ENCODE measurements around the gene NRGN.

The NRGN gene

GRCh38 chr11:124739479-124740276 is at the start of gene NRGN:
TSS of gene NRGN (plus strand) at chr11:124739942. CDS start at chr11:124740085, 143 bp downstream.
- peak; percentile 55 to 84 for DNase-seq

- no peak for DNase-seq
Observed at GRCh38 chr11:124693142-124693541, 46.6 kb upstream of the NRGN start.

GRCh38 chr11:124699547-124699946 is 40.2 kb upstream of the NRGN start:
- DNase-seq: no peak

- DNase-seq: no peak
Observed at GRCh38 chr11:124700028-124700427, 39.7 kb upstream of the NRGN start.

GRCh38 chr11:124707829-124708228 is 31.9 kb upstream of the NRGN start:
- DNase-seq: no peak

- DNase-seq: no peak
Observed at GRCh38 chr11:124712392-124712791, 27.4 kb upstream of the NRGN start.

DNA sequence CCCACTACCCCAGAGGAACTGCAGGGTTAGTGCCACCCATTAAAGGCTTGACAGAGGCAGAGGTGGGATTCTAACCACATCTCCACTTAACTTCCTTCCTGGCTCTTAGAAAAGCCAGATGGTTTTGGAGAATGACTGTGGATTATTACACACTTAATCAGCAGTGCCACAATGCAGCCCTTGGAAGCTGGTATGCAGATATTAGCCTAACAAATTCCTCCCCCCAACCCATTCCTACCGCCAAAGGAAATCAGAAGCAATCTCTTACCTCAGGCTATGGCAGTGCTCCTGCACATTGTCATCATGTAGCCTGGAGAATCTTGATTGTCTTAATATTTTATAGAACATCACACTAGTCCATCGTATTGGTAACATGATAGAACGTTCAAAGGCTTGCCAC is 23.2 kb upstream of the NRGN start:
- DNase-seq: no peak

DNA sequence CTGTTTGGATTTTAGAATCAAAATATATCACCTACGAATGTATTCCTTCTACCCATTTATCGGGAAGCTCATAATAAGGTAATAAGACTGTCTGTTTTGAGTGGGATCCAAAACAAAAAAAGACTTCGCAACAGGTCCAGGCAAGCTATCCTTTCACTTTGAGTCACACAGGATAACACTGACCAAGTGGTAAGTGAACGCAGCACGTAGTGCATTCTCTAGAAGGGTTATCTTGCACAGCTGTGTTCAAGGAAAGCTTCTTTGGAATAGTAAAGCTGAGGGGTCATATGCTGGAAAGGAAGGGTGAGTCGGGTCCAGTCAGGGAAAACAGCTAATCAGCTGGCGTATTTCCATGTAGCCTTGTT is 22.3 kb upstream of the NRGN start:
- no peak for DNase-seq

- no peak for DNase-seq
Observed at GRCh38 chr11:124717786-124718651, 21.7 kb upstream of the NRGN start.

- DNase-seq: no peak
Observed at GRCh38 chr11:124718801-124719200, 20.9 kb upstream of the NRGN start.

DNA sequence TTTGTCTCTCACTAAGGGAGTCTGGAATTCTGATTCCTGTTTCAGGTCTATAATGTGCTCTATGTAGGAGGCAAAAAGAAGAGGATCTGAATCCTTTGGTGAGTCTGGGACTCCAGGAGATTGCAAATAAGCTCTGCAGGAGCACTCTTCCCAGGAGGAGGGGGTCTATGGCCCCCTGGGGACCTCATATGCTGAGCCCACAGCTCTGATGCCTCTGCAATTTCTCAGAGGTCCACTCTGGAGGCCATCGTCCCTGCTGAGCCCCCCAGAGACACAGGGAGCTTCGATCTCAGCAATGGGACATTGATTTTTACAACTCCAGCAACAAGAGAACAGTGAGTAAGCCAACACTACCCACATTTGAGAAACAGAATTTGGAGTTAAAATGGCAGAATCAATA is 20.2 kb upstream of the NRGN start:
- no peak for DNase-seq

DNA sequence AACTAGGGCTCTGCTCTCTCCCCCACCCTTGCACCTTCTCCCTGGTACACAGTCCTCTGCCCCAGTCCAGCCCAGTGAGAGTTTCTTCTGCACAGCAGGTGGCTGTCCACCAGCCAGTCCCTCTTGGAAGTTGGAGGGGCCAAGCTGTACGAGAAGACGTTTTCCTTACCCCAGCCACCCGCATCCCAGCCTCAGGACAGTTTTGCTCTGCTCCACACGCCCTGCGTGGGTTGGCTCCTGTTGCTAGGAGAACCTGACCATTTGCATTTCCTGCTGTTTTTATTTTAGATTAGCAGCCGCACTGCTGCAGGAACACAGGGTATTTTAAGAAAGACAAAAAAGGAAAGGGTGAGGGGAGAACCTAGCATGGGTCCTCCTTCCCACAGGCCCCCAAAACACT is 17.6 kb upstream of the NRGN start:
- no peak for DNase-seq

- DNase-seq: no peak
Observed at GRCh38 chr11:124724979-124725718, 14.6 kb upstream of the NRGN start.

DNA sequence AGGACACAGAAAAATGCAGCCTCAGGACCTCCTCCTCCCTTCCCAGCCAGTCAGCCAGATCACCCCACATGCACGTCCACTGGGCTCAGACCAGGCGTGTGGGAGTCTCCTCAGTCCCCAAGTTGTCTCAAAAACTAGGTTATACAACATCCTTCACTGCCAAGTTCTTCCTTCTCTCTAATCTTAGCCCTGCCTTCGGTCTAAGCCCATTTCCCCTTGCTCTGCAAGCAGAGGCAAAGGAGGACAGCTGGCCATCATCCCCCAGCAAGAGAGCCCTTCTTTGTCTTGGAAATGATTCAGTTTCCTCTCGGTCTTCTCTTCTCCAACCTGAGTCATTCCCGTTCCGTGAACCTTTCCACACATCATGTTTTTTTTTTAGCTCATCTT is 14.0 kb upstream of the NRGN start:
- no peak for DNase-seq

DNA sequence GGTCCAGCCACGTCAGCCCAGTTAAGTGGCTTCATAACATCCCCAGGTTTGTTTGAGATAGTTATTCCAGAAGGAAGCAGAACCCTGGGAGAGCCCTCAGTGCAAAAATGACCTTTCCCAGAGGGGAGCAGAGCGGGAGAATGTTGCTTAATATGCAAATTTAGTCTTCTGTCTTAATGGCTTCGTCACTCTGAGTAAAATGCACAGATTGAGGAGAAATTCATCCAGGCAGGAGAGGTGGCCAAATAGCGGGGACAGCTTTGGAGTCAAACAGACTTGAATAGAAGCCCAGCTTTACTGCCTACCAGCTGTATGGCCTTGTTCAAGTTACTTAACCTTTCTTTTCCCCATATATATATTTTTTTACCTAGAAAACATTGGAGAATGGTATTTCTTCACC is 12.3 kb upstream of the NRGN start:
- DNase-seq: no peak

DNA sequence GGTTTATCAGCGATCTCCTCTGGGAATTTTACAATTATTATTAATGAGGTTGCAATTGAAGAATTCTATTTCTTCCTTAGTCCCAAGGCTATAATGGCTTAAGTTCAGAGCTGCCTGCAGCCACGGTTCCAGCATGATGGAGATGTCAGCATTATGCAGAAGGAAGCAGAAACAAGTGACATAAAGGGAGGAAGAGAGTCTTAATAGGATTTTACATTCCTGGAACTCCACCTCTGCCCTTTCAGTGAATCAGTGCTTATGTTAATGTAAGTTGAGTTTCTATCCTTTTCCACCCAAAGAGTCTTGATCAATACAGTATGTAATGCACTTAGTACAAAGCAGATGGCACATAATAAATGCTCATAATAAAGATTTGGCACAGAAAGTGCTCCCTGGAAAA is 11.6 kb upstream of the NRGN start:
- DNase-seq: no peak

GRCh38 chr11:124729571-124729970 is 10.2 kb upstream of the NRGN start:
- no peak for DNase-seq

GRCh38 chr11:124732230-124732629 is 7.5 kb upstream of the NRGN start:
- DNase-seq: no peak

- no peak for DNase-seq
Observed at GRCh38 chr11:124736736-124737135, 3.0 kb upstream of the NRGN start.

DNA sequence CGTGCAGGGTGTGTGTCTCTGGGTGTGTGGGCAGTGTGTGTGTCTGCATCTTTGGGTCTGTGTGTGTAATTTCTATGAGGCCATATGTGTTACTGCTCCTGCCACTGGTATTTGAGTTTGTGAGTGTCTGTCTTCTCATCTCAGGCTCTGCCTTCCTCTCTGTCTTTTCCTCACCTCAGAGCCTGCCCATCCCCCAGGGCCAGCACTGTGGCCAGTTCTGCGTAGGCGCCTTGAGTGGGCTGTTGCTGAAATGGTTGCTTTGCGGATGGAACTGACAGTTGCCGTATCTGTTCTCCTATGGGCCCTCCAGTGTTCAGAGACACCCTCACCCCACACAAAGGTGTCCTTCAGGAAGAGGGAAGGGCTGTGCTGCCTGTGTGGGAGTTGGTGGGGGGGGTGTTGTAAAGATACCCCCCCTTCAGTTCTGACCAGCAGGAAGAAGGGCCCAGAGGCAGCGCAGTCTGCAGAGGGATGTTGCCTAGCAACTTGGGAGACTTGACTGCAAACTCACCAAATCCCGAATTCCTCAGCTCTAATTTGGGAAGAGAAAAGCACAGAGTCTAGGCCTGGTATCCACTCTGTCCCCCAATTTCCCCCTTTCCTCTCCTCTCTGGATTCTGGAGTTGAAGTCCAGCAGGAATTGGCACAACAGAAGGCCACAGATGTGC is 2.0 kb upstream of the NRGN start:
- no peak for DNase-seq

DNA sequence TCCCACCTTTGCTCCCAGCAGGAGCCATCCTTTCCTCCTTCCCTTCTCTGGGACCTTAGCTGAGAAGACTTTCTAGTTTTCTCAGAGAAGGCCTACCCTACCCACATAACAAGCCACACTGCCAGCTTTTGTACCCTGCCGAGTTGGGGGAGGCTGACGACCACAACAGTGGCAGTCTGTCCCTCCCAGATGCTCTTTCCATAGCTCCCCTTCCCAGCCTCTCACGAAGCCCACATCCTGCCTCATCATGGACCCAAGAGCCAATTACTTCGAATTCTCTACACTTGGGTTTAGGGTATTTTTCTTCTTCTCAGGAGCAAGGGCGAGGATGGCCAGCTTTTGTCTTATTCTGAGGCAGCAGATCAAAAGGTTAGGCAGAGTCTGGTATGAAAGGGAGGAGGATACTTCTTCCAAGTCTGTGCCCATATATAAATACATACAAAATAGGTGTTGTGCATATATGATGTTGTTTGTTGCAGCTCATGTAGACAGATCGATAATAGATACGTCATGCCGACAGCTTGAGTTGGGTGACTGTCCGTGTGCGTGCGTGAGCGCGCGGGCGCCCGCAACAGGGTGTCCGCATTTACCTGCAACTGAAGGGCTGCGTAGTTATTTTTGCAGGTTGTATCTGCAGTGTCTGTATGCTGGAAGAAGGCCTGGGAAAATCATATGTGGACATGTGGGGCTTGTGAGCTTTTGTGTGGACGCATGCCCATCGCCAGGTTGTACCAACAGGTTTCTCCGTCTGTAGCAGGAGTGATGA is 846 bp upstream of the NRGN start:
- no peak for DNase-seq

DNA sequence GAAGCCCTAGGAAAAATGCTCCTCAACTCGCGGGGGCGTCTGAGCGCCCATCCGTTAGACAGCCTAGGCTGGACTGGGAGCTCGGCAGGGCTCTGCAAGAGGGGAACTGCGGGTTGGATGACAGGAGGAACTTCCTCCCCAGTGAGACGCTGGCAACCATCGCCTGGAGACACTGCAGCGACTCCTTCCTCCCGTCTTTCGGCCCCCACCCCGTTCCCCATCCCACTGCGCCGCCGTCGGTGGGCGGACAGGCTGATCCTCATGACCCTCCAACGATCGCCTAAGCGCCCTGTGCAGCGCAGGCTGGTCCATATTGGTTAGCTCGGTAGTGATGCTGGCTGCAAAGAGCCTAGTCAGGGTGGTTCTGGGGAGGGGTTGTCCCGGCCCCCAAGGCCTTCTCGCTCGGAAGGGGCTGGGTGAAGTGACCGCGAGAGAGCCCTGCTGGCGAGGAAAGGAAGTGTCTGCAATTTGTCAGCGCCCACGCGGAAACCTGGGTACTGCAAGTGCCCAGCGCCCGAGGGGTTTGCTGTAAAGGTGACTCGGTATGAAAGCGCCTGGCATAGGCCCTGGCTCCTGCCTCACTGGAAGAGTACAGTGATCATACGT is 638 bp downstream of the NRGN start:
- no peak for DNase-seq

Measured in NCI-H187 (cell line).